HepG2 (cell line): ENCODE data around the gene RBCK1. TPM values are rescaled to one million over a fixed set of nuclear protein-coding genes. Genes with fewer than 3 reads are reported as not detected.

Source experiments
- ARNTL ChIP-seq: sonication (generic); formaldehyde crosslinking; IDR thresholded peaks from 2 replicates; pipeline ENCODE4 v1.4.0; 2020; ENCODE audit warnings: mild to moderate bottlenecking, missing genetic modification reagents
- CHCHD3 ChIP-seq: sonication (generic); formaldehyde crosslinking; IDR thresholded peaks from 2 replicates; pipeline ENCODE4 v1.8.0; 2022; ENCODE audit warnings: mild to moderate bottlenecking, missing genetic modification reagents, moderate library complexity
- FOXM1 ChIP-seq: sonication (generic); formaldehyde crosslinking; IDR thresholded peaks from 2 replicates; pipeline ENCODE4 v1.5.0; 2020; ENCODE audit warnings: missing genetic modification reagents
- HOXA5 ChIP-seq: sonication (generic); formaldehyde crosslinking; IDR thresholded peaks from 2 replicates; pipeline ENCODE4 v1.4.0; 2020; ENCODE audit warnings: missing genetic modification reagents
- ISL2 ChIP-seq: sonication (generic); formaldehyde crosslinking; IDR thresholded peaks from 2 replicates; pipeline ENCODE4 v1.5.0; 2020; ENCODE audit warnings: missing genetic modification reagents
- KDM2A ChIP-seq: sonication (generic); formaldehyde crosslinking; IDR thresholded peaks from 2 replicates; pipeline ENCODE4 v1.4.0; 2020; ENCODE audit warnings: low read depth, missing genetic modification reagents, borderline replicate concordance
- KDM6A ChIP-seq: IDR thresholded peaks from 2 replicates; pipeline ENCODE4 v1.6.1; 2016; ENCODE audit warnings: low read depth
- KLF12 ChIP-seq: sonication (generic); formaldehyde crosslinking; IDR thresholded peaks from 2 replicates; pipeline ENCODE4 v1.4.0; 2020; ENCODE audit warnings: missing genetic modification reagents, borderline replicate concordance
- KLF16 ChIP-seq, 2 experiments: sonication (generic) in 1 of 2; formaldehyde crosslinking in 1 of 2; IDR thresholded peaks; 2 replicates each; pipeline versions ENCODE4 v1.6.1 to v1.8.0; 2016 to 2023; ENCODE audit warnings: missing genetic modification reagents in 2 of 2, missing compliant biosample characterization in 1 of 2
- MBD4 ChIP-seq: IDR thresholded peaks from 2 replicates; pipeline ENCODE4 v1.6.1; 2012; ENCODE audit warnings: low read length, inconsistent platforms, borderline replicate concordance
- NFYC ChIP-seq: IDR thresholded peaks from 2 replicates; pipeline ENCODE4 v1.6.1; 2016; ENCODE audit warnings: missing genetic modification reagents, missing compliant biosample characterization
- NR2C2 ChIP-seq: sonication (generic); formaldehyde crosslinking; IDR thresholded peaks from 2 replicates; pipeline ENCODE4 v1.4.0; 2020; ENCODE audit warnings: missing genetic modification reagents, mild to moderate bottlenecking, moderate library complexity, borderline replicate concordance
- POLR2AphosphoS2 ChIP-seq: IDR thresholded peaks from 2 replicates; pipeline ENCODE4 v1.6.1; 2011; ENCODE audit warnings: low read depth, low read length, improper control_type of control experiment
- PPARG ChIP-seq: conservative IDR thresholded peaks from 2 replicates; pipeline ENCODE4 v1.6.1; 2016; ENCODE audit warnings: missing biosample characterization, missing genetic modification reagents
- SALL1 ChIP-seq: sonication (generic); formaldehyde crosslinking; IDR thresholded peaks from 2 replicates; pipeline ENCODE4 v1.8.0; 2022; ENCODE audit warnings: mild to moderate bottlenecking, missing genetic modification reagents
- SCMH1 ChIP-seq: sonication (generic); formaldehyde crosslinking; IDR thresholded peaks from 2 replicates; pipeline ENCODE4 v1.9.0; 2021; ENCODE audit warnings: missing genetic modification reagents, mild to moderate bottlenecking, borderline replicate concordance
- SP1 ChIP-seq, 2 experiments: fragments of 450-650 bp in 1 of 2; sonication (generic) in 1 of 2; formaldehyde crosslinking in 1 of 2; IDR thresholded peaks; 2 replicates each; pipeline versions ENCODE4 v1.4.0 to v1.6.1; 2016 to 2020; ENCODE audit warnings: missing genetic modification reagents in 1 of 2
- THYN1 ChIP-seq: sonication (generic); formaldehyde crosslinking; IDR thresholded peaks from 2 replicates; pipeline ENCODE4 v1.8.1; 2023; ENCODE audit warnings: low read depth, mild to moderate bottlenecking, moderate library complexity, missing genetic modification reagents, borderline replicate concordance
- ZFP1 ChIP-seq: IDR thresholded peaks from 2 replicates; pipeline ENCODE4 v1.6.1; 2016
- ZNF17 ChIP-seq: sonication (generic); formaldehyde crosslinking; IDR thresholded peaks from 2 replicates; pipeline ENCODE4 v1.5.0; 2020; ENCODE audit warnings: mild to moderate bottlenecking, missing genetic modification reagents
- ZNF20 ChIP-seq: sonication (generic); formaldehyde crosslinking; IDR thresholded peaks from 2 replicates; pipeline ENCODE4 v1.4.0; 2020; ENCODE audit warnings: mild to moderate bottlenecking, moderate library complexity, missing genetic modification reagents
- ZNF274 ChIP-seq: sonication (generic); formaldehyde crosslinking; IDR thresholded peaks from 2 replicates; pipeline ENCODE4 v1.5.1; 2020; ENCODE audit warnings: mild to moderate bottlenecking, missing genetic modification reagents
- ZNF33B ChIP-seq: sonication (generic); formaldehyde crosslinking; IDR thresholded peaks from 2 replicates; pipeline ENCODE4 v1.5.1; 2020; ENCODE audit warnings: mild to moderate bottlenecking, missing genetic modification reagents
- ZNF354B ChIP-seq: sonication (generic); formaldehyde crosslinking; IDR thresholded peaks from 2 replicates; pipeline ENCODE4 v1.8.0; 2022; ENCODE audit warnings: mild to moderate bottlenecking, missing genetic modification reagents
- ZNF496 ChIP-seq: sonication (generic); formaldehyde crosslinking; IDR thresholded peaks from 2 replicates; pipeline ENCODE4 v1.8.1; 2023; ENCODE audit warnings: mild to moderate bottlenecking, moderate library complexity, missing genetic modification reagents; ENCODE audit not compliant: insufficient replicate concordance
- ZNF777 ChIP-seq: sonication (generic); formaldehyde crosslinking; IDR thresholded peaks from 2 replicates; pipeline ENCODE4 v1.4.0; 2020; ENCODE audit warnings: missing genetic modification reagents
- ZNF790 ChIP-seq: sonication (generic); formaldehyde crosslinking; IDR thresholded peaks from 2 replicates; pipeline ENCODE4 v1.8.0; 2022; ENCODE audit warnings: missing genetic modification reagents, mild to moderate bottlenecking, borderline replicate concordance
- ZSCAN21 ChIP-seq: sonication (generic); formaldehyde crosslinking; IDR thresholded peaks from 2 replicates; pipeline ENCODE4 v1.8.0; 2022; ENCODE audit warnings: mild to moderate bottlenecking, missing genetic modification reagents, moderate library complexity, borderline replicate concordance
- ZXDC ChIP-seq: sonication (generic); formaldehyde crosslinking; IDR thresholded peaks from 2 replicates; pipeline ENCODE4 v1.5.0; 2020; ENCODE audit warnings: mild to moderate bottlenecking, missing genetic modification reagents
- polyA plus RNA-seq, 8 experiments: library from polyadenylated mRNA; depleted of rRNA in 3 of 8; stranded (reverse) in 7 of 8; unstranded in 1 of 8; fragments of >200 nt; fragmentation: Illumina TruSeq in 4 of 8; extraction: Trizol in 4 of 8; gene quantifications; 2 replicates each; pipeline versions ENCODE4 v1.2.1 to v1.2.3, GENCODE V29; 2011 to 2016; ENCODE audit warnings: low read depth in 4 of 8, missing spikeins in 1 of 8, mixed read lengths in 1 of 8; ENCODE audit not compliant: insufficient read depth in 1 of 8
- total RNA-seq, 5 experiments: library from RNA; depleted of rRNA; stranded (reverse); fragments of >200 nt; fragmentation: Illumina TruSeq; extraction: Trizol; gene quantifications; 2 replicates each; pipeline ENCODE4 v1.2.3, GENCODE V29; 2016; ENCODE audit warnings: low read depth in 1 of 5
- TF ChIP-seq, protein P1 (sequence below): IDR thresholded peaks from 2 replicates; pipeline ENCODE4 v1.6.1; 2016; ENCODE audit warnings: mild to moderate bottlenecking, missing biosample characterization, missing genetic modification reagents

Gene RBCK1
- total and polyA plus RNA-seq, 2 of the 13 experiments (the other 11 are each of a cell fraction or from before 2014, with no cell fraction given): 149 to 215 TPM

- TF ChIP-seq SP1 (IDR thresholded peaks at IDR 0.05) (no peak), SP1 (CRISPR knock-in tag; IDR thresholded peaks at IDR 0.05) (peak; percentile 57), ZNF274 (no peak; the same call in none of the 2 replicates), SCMH1 (CRISPR knock-in tag) (no peak), ZNF17 (CRISPR knock-in tag) (no peak), MBD4 (no peak), ZSCAN21 (CRISPR knock-in tag) (peak; percentile 96), SALL1 (CRISPR knock-in tag) (peak; percentile 99), KDM6A (CRISPR knock-in tag) (peak; percentile 97; the same call in 1 of the 2 replicates), KLF16 (CRISPR knock-in tag; IDR thresholded peaks at IDR 0.05) (peak in 1 of 2 experiments; percentile 99; a peak in 2 of 4 replicates), ZXDC (CRISPR knock-in tag) (peak; percentile 82; the same call in 1 of the 2 replicates), PPARG (CRISPR knock-in tag) (peak; percentile 62; the same call in 1 of the 2 replicates), KLF12 (CRISPR knock-in tag) (no peak), ZNF20 (CRISPR knock-in tag) (no peak), THYN1 (CRISPR knock-in tag) (no peak), ZNF33B (peak; percentile 22; the same call in 1 of the 2 replicates), ZNF790 (CRISPR knock-in tag) (peak; percentile 93), ZNF496 (no peak), ZNF777 (CRISPR knock-in tag) (no peak; the same call in 1 of the 2 replicates), ZFP1 (CRISPR knock-in tag) (peak; percentile 96; the same call in 1 of the 2 replicates), ZNF354B (no peak), HOXA5 (CRISPR knock-in tag) (no peak; the same call in none of the 2 replicates), CHCHD3 (CRISPR knock-in tag) (peak; percentile 68; the same call in 1 of the 2 replicates), KDM2A (CRISPR knock-in tag) (peak; percentile 88), ARNTL (CRISPR knock-in tag) (peak; percentile 85), POLR2AphosphoS2 (peak; percentile 74; the same call in 1 of the 2 replicates), NR2C2 (CRISPR knock-in tag) (peak; percentile 93), NFYC (CRISPR knock-in tag) (no peak), FOXM1 (no peak), ISL2 (CRISPR knock-in tag) (peak; percentile 93)
- TF ChIP-seq, protein P1, sequence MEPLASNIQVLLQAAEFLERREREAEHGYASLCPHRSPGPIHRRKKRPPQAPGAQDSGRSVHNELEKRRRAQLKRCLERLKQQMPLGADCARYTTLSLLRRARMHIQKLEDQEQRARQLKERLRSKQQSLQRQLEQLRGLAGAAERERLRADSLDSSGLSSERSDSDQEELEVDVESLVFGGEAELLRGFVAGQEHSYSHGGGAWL (CRISPR knock-in tag): peak; percentile 77
Measured at GRCh38 chr20:371755-372542, 36.1 kb upstream of the RBCK1 start (continued).
